NCI-H2029 (cell line): Measurements from ENCODE around the gene EEF1AKMT1.

Source experiments
- DNase-seq: peaks from one replicate; lab custom pipeline; 2025; lab: John Stamatoyannopoulos, UW

EEF1AKMT1 gene

DNA sequence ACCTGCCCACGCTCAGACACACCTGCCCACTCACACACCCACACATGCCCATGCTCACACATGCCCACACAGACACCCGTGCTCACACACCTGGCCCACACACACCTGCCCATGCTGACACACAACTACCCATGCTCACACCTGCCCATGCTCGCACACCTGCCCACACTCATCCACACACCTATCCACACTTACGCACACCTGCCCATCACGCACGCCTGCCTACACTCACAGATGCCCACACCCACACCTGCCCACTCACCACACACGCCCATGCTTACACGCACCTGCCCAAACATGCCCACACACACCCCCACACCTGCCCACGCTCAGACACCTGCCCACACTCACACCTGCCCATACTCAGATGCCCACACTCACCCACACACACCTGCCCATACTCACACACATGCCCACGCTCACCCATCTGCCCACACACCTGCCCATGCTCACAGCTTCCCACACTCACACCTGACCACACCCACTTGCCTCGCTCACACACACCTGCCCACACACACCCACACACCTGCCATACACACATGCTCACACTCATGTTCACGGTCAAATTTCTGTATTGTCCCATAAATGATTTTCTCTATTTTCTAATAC, 54.7 kb downstream of the EEF1AKMT1 start:
- no peak for DNase-seq

DNA sequence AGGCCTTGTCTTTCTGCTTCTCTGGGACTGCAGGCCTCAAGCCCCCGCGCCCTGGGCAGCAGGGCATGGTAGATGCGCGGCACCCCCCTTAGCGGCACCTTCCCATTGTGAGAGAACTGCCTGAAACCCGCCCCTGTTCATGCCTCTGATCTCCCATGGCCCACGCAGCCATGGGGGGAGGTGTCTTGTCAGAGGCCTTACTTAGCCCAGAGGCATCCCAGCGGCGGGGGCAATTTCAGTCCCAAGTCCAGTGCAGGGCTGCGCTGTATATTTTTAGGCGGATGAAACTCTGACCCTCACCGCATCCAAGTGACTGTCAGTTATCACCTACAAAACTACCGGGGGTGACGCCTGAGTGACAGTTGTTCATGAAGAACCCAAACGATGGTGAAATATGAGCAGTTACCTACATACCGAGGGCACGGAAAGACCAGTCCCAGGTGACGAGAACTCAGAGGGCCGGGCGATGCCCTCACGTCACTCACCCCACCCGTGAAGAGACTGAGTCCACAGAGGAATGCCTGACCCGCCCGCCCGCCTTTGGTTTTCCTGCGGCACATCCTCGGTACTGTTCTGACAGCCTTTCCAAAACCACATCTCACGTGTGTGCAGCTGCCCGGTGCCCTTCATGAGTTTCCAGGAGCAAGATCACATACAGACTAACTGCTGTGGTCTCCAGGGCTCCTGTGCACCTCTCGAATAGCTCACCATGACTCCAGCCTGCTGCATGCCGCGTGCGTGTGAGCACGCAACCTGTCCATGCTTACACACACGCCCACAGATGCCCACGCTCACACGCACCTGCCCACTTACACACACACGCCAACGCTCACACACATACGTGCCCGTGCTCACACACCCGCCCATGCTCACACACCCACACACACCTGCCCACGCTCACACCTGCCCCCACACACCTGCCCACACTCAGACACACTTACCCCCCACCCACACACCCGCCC, 55.9 kb downstream of the EEF1AKMT1 start:
- DNase-seq, result no peak

DNA sequence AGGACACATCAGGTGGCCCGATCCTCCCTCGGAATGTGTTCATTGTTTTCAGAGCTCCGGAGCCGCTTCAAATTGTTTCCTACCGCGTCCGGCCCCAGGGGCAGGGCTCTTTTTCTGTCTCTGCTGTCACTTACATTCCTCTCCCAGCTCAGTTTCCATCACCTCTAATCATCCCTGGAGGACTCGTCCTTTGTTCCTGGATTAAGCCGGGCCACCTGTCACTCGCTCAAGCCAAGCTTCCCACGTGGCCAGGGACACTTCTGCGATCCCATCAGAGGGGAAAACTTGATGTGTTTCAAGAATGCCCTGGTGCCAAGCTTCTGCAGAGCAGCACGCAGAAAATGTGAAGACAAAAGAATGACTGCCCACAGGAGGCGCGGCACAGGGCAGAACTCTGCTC, 56.8 kb downstream of the EEF1AKMT1 start:
- no peak for DNase-seq

DNA sequence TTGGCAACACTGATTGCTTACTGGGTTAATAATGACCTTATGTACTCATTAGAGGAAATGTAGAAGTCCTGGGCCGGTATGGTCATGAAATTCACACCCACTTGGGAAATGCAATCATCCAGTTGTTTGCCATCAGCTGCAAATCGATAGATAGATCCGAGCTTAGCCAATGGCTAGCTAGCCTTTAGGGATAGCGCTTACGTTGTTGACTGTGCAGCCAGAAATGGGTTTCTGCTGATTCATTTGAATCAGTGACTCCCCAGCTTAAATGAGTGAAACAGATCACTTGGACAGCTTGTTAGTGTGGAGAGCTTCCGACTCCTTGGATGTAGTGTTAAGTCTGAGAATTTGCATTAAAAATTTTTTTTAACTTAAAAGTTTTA, 58.4 kb downstream of the EEF1AKMT1 start:
- no peak for DNase-seq

DNA sequence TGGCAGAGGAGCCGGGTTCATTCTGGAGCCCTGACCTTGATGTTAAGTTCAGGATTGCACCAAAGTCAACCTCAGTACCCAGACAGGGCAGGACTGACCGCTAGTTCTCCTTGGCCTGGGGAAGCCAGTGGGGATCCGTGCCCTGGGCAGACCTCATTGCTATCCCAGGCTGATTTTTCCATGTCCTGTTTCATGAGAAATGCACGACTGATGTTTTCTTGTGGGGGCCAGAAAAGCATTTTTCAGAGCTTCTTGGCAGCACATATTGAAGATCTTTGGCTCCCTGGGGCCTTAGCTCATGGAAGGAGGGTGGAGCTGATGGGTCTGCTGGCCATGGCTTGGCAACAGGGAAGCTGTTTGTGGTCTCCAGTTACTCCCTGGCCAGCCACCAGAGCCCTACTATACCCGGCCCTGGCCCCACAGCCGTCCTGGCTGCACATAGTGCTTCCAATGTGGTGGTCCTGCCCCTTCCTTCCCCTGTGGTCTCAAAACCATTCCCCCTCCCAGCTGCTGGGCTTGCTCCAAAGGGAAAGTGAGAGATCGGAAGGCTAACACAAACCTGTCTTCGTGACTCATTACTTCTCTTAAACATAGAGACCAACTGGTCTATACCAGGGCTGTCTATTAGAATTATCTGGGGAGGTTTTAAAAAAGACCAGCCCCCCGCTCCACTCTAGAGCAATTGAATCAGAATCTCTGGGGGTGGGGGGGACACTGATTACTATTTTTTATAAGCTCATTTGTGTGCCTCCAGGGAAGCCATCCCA, 59.0 kb downstream of the EEF1AKMT1 start:
- DNase-seq, result no peak

DNA sequence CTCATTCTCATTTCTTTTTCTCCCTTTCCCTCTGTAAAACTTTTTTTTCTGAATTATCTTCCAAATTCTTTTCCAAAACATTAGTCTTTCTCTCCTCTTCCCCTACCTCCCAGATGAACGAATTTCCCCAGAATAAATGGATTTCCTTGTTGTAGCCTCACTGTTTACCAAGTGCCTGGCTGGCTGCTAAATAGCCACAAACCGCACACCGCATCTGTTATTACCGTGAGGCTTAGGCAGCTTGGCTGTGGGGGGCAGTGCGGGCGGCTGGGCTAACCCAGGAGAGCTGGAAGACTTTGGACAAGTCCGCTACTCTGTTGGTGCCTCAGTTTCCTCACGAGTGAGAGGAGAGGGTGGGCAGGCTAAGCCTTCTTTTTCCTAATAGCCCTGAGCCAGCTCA, 59.6 kb downstream of the EEF1AKMT1 start:
- no peak for DNase-seq

DNA sequence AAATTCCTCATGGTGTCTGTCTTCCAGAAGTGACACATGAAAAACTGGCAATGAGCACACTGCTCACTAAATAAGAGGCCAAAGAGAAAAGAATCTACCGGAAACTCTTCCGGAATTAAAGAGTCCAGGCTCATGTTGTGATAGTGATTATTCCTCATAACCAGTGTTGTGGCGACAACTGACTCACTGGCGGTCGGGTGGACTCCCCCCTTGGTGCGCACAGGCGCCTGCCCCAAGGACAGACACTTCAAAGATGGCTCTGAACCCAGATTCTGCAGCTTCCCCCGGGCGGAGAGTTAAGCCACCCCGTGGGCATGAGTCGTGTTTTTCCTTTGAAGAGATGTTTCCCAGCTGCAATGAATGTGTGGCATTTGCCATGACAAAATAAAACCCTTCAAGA, 60.0 kb downstream of the EEF1AKMT1 start:
- no peak for DNase-seq

DNA sequence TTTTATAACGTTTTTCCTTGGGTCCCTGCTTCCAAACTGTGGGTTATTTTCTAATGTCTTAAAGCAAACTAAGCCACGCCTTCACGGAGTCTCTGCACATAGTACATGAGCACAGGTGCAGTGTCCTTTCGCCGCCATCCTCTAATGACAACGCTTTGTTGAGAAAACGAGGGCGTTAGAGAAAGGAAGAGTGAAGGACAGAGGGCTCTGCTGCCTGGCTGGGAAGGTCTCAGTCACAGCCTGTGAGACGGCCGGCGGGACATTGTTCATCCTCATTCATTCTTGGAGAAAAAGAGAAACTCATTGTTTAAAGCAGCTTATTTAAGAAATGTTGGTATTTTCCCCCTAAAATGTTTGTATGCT, 60.8 kb downstream of the EEF1AKMT1 start:
- no peak for DNase-seq

DNA sequence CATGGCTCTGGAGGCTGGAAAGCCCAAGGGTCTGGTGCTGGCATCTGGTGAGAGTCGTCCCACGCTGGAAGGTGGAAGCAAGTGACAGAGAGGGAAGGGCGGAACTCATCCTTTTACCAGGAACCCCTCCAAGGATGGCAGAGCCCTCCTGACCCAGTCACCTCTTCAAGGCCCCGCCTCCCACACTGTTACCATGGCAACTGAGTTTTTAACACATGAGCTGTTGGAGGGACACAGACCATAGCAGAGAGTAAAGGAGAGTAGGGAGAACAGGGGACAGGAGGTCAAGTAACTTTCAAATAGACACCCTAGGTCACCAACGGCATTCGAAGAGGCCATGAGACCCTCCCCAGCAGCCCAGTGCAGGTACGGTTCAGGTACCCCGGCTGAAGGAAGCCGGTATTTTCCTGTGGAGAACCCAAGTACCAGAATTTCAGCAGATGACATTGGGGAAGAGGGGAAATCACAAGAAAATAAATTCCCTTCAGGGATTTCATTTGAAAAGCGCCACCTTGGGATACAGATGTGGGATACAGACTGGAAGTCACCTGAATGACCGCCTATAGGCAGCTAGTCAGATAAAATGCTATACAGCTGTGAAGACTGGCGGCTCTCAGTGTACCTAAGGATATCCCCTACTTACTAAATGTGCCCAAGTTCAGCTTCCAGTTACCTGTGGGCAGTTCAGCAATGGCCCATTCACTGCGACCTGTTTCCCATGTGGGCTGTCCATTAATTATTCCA, 62.3 kb downstream of the EEF1AKMT1 start:
- DNase-seq, result no peak

DNA sequence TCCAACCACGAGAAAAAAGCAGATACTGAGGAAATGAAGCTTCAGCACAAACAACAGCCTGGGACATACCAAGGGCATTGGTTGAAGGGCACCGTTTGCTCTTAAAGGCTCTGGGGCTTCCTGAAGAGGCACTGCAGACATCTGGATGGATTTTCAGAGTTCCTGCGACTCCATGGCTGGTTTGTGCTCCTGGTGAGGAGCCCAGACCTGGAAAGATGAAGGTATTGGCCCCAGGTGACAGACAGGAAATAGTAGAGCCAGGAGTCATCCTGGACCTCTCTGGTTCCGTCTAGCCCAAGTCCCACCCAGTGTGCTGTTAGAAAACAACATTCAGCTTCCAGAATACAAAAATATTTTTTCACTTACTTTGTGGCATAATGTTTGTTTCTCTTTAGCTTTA, 64.0 kb downstream of the EEF1AKMT1 start:
- no peak for DNase-seq

DNA sequence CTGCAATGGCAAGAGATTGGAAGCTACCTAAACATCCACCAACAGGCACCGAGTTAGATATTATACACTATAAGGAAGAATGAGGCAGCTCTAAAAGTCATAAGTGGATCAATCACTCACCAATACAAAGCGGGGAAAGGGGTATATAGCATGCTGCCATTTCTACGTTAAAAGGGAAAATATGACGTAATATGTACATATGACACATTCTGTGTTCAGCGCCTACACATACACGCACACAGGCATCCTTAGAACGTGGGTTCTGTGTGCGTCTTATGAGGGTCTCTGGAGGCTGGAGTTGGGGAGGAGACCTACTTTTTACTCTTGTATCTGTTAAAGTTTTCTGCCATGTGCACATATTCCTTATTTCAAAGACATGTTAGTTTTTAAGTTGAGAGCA, 64.4 kb downstream of the EEF1AKMT1 start:
- no peak for DNase-seq

DNA sequence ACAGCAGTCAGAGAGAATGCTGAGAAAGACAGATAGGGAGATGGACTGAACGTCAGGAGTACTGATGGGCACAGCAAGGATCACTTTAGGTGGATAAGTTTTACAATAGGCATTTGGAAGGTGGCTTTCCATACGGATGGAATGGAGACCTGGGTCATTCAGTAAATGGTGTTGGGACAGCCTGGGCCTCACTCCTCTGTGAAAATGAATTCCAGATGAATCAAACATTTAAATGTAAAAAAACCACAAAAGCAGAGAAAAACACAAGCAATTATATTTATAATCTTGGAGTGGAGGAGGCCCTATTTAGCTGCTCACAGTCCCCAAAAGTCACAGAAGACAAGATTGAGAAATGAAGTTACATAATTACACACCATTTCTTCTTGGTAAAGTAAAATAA, 65.5 kb downstream of the EEF1AKMT1 start:
- DNase-seq, result no peak

DNA sequence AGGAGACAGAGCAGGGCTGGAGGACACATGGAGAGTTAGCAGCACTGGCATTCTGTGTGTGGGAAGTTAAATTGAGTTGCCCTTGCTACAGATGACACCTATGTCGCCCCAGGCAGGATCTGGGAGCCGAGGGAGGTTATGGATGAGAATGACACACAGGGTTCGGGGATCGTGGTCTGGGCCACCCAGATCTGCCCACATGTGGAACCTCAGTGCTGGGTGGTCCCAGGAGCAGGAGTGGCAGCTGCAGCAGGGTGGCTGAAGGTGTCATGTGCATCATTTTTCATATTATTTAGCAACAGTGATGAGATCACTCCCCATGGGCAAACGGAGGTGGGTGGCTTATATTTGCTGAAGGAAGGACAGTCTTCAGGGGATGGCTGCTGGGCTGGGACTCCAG, 67.1 kb downstream of the EEF1AKMT1 start:
- DNase-seq, result no peak

DNA sequence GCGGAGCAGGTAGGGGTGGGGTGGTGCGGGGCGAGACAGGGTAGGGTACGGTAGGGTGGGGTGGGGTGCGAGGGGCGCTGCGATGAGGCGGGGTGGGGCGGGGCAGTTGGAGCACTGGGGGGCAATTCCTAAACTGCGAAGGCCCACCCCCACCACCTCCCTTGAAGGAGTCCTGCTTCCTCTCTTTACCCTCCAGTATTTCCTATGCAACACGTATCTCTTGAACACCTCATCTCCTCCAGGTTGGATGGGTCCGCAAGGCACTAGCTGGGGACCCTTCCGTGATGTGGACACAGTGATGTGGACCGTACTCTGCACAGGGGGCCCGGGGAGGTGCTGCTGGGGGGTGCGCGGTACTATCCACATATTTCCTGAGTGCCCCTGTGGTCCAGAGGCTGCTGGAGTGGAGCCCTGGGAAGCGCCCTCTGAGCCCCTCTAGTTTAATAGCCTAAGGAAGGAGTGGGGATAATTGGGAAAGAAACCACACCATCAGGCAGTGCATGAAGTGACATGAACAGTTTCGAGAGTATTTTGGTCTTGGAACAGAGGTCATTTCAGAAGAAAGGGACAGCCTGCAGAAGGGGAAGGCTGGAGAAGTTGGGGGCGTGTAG, 69.2 kb downstream of the EEF1AKMT1 start:
- DNase-seq, result no peak

DNA sequence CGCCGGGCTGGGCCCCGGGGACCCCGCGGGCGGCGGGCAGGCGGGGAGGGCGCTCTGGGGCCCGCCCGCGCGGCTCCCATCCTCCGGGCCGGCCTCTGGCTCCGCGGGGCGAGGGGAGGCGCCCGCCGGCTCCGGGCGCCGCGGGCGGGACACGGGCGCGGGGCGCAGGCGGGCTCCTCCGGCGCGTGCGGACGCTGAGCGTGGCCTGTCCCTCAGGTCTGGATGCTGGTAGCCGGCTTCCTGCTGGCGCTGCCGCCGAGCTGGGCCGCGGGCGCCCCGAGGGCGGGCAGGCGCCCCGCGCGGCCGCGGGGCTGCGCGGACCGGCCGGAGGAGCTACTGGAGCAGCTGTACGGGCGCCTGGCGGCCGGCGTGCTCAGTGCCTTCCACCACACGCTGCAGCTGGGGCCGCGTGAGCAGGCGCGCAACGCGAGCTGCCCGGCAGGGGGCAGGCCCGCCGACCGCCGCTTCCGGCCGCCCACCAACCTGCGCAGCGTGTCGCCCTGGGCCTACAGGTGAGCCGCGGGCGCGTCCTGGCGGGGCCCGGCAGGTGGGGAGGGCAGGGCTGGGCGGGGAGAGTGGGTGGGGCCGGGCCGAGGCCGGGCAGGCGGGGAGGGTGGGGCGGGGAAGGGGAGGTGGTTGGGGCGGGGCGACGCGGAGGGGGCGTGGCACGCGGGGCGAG, 69.8 kb downstream of the EEF1AKMT1 start:
- DNase-seq, result peak; percentile 49

DNA sequence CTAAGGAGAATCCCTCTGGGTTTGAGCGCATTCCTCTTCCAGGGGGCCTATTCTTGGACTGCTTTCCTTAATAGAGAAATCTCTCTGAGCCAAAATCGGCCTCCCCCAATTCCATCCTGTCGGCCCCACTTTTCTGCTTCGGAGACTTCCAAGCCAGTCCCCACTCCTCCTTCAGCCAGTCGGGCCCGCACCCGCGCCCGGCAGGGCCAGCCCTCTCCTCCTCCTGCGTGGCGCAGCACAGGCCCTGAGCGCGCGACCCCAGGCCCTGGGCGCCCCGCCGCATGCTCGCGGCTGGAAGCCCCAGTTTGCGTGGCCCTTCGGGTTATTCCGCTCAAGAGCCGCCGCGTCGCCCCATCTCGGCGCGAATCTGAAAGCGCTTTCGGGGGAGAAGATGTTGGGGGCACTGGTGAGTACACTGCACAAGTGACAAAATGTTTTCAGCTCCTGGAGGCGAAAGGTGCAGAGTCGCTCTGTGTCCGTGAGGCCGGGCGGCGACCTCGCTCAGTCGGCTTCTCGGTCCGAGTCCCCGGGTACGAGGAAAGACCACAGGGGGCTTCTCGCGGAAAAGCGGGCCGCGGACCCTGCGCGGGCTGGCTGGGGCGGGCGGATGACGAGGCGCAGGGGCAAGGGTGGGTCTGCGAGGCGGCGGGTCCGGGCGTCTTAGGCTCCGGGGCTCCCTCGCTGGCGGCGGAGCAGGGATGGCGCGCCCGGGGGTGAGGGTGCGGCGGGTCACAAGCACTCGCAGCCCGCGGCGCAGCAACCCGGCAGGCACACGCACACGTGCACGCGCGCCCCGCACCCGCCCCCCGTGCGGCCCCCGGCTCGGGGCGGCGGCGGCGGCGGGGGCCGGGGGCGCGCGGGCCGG, 70.6 kb downstream of the EEF1AKMT1 start, which contains the start of gene IL17D:
Gene IL17D, plus strand, starts transcription at position 785 of the 865 bp plus-strand sequence. CDS start 303 bp downstream, outside the sequence.
- DNase-seq, result no peak

DNA sequence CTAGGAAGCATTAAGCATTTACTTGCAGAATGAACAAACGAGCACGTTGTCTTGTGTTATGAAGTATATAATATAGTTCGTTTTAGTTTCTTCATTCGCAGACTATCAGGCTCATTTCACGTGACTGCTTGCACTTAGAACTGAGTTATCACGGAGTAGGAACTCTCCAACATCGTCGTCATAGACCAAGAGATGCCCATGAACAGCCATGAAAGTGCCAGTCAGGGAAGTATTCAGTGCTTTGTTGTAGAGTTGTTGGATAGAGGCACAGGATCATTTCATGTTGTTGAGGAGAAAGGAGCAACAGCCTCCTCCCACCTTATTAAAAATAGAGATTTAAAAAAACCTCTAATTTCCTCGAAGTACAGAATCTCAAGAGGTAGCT, 71.2 kb downstream of the EEF1AKMT1 start:
- no peak for DNase-seq

DNA sequence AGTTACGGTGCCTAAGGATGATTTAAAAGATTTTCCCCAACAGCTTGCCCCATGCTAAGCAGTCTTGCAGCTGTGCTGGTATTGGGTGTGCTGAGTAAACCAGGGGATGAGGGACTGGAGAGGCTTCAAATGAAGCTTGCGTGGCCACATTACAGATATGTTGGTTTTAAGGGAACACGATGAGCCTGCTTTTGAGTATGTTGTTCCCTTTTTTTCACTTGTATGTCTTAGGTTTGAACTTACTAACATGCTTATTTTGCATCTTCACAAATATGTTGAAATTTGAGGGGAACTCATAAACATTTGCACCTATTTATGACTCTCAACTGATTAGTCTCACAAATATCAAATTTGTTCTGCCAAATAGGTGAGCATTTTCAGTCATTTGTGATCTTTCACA, 72.3 kb downstream of the EEF1AKMT1 start:
- no peak for DNase-seq

DNA sequence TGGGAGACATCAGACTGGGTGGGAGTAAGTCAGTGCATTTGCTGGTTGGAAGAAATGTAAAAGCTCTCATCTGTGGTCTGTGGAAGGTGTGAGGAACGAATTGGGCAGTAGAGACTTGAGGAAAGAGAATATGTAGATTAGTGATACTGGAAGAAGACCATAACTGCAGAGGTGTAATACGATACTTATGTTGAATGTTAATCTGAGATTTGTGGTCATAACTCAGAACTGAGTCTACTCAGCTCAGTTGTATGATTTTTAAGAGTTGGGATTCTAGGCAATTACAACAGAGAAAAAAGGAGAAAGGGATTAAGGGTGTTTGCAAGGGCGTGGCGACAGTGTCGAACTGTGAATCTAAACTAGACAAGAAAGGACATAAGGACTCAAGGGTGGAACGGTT, 73.5 kb downstream of the EEF1AKMT1 start:
- no peak for DNase-seq

DNA sequence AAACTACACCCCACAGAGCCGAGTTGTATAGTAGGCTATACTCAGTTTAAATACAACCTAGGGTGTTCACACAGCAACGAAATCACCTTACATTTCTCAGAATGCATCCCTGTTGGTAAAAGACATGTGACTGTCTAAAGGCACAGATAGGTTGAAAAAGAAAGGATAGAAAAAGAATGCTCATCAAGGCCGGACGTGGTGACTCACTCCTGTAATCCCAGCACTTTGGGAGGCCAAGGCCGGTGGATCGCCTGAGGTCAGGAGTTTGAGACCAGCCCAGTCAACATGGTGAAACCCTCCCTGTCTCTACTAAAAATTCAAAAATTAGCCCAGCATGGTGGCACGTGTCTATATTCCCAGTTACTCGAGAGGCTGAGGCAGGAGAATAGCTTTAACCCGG, 74.0 kb downstream of the EEF1AKMT1 start:
- DNase-seq, result no peak
